Mucosa of descending colon (tissue), 3 donors: ENCODE measurements around the gene PKDCC. TPM values are rescaled to one million over a fixed set of nuclear protein-coding genes. Genes with fewer than 3 reads are reported as not detected.

Experiments
- ATAC-seq: fragments of 200-7000 bp; cut with Tn5 transposase; one replicate; pipeline ENCODE4 v1.9.1; 2020; ENCODE audit warnings: mild to moderate bottlenecking, moderate library complexity
- DNase-seq, 3 donors: peaks; one replicate each; pipeline ENCODE4 v3.0.0-alpha.2; 2020
- H3K36me3 ChIP-seq: fragments of 200-600 bp; one replicate; pipeline ENCODE4 v1.8.0; 2021; ENCODE audit warnings: low read depth, mild to moderate bottlenecking
- H3K4me1 ChIP-seq: fragments of 200-600 bp; one replicate; pipeline ENCODE4 v1.8.0; 2021; ENCODE audit warnings: low read depth, mild to moderate bottlenecking
- H3K4me3 ChIP-seq: fragments of 200-600 bp; one replicate; pipeline ENCODE4 v1.8.0; 2021; ENCODE audit warnings: mild to moderate bottlenecking
- H3K9me3 ChIP-seq: fragments of 200-600 bp; one replicate; pipeline ENCODE4 v1.8.0; 2021; ENCODE audit warnings: mild to moderate bottlenecking
- intact Hi-C, 2 donors: fragments of 100-400 bp; cut with DNase I in 1 of 2; cut with micrococcal nuclease in 1 of 2; formaldehyde crosslinking; loops; one replicate each; pipeline versions ENCODE4 v1.11.0 to v1.11.1; 2022; cut with DNase I, micrococcal nuclease
- total RNA-seq, 3 donors: library from RNA; stranded (reverse); fragmentation: NEBNext Ultra II Directional in 2 of 3; extraction: Animal tissue kit (Norgen Biotek cat#: 25700) in 2 of 3; gene quantifications; one replicate each; pipeline versions ENCODE4 v1.2.1 to v1.2.4, GENCODE V29; 2021 to 2023
- TF ChIP-seq, protein P1 (sequence below): fragments of 200-600 bp; IDR thresholded peaks from one replicate; pipeline ENCODE4 v1.8.0; 2022; ENCODE audit warnings: antibody characterized with exemption, mild to moderate bottlenecking
- donor health status: DM: no; HTN: no; CAD: no; lungs with moderate emphysema.
- donor health status: DM: no; HTN: no; CAD: no.
- donor health status: DM: no; HTN: yes; CAD: no.

PKDCC gene
- total RNA-seq, 3 donors from 2014 or later: 79.3 to 88.8 (median 80.7) TPM

DNA sequence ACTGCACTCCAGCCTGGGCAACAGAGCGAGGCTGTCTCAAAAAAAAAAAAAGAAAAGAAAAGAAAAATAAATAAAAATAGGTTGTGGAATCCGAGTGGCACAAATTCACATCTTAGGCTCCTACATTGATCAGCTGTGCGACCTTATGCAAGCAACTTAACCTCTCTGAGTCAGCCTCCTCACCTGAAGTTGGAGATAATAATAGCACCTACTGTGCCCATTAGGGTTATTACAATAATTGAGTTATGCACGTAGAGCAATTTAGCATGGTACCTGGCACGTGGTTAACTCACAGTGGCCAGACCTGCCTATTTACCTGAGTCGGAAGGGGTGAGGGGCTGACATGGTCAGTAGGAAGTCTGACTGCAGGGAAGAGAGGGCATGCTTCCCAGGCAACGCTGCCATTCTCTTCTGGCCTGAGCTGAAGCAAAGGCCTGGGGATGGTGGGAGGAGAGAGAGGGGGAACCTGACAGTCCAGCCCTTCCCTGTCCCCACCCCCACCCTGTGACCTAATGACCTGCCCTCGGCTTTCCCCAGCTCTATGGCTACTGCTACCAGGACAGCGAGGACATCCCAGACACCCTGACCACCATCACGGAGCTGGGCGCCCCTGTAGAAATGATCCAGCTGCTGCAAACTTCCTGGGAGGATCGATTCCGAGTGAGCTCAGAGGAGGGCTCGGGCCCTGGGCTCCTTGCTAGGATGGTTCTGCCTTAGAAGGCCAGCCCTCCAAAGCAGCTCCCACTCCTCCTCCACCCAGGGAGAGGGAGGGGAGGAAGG lies 5.1 kb downstream of the PKDCC start:
- peaks cover 54% of the 10 kb centered on the region for H3K4me1 ChIP-seq
- TF ChIP-seq, protein P1, sequence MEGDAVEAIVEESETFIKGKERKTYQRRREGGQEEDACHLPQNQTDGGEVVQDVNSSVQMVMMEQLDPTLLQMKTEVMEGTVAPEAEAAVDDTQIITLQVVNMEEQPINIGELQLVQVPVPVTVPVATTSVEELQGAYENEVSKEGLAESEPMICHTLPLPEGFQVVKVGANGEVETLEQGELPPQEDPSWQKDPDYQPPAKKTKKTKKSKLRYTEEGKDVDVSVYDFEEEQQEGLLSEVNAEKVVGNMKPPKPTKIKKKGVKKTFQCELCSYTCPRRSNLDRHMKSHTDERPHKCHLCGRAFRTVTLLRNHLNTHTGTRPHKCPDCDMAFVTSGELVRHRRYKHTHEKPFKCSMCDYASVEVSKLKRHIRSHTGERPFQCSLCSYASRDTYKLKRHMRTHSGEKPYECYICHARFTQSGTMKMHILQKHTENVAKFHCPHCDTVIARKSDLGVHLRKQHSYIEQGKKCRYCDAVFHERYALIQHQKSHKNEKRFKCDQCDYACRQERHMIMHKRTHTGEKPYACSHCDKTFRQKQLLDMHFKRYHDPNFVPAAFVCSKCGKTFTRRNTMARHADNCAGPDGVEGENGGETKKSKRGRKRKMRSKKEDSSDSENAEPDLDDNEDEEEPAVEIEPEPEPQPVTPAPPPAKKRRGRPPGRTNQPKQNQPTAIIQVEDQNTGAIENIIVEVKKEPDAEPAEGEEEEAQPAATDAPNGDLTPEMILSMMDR: no peak
- ATAC-seq (no peak), DNase-seq (peak in 2 of 3 donors; percentile 45 to 64)
- intact Hi-C loops: no loop called here
- no peak overlapping the region for H3K4me3 ChIP-seq
- no peaks in the 10 kb centered on the region for H3K9me3 ChIP-seq
- H3K36me3 ChIP-seq: no peaks in the 10 kb centered on the region

DNA sequence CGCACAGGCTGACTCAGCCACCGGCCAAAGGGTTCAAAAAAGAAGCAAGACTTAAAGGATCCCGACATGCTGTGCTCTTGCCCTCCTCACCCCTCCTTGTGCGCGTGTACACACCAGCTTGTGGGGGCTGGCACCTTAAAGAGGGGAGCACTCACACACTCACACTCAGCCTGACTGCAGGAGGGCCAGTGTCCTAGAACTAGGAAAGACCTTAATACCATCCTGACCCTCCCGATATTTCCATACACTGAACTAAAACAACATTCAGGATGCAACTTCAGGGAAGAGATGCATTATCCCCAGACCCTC lies 5.6 kb downstream of the PKDCC start:
- no peak for DNase-seq
- no peak for ATAC-seq
- Histone ChIP-seq H3K9me3 (no peaks in the 10 kb centered on the region), H3K36me3 (no peaks in the 10 kb centered on the region), H3K4me3 (no peak overlapping the region), H3K4me1 (peaks cover 57% of the 10 kb centered on the region)
- intact Hi-C loops: no loop called here
- TF ChIP-seq, protein P1: no peak

DNA sequence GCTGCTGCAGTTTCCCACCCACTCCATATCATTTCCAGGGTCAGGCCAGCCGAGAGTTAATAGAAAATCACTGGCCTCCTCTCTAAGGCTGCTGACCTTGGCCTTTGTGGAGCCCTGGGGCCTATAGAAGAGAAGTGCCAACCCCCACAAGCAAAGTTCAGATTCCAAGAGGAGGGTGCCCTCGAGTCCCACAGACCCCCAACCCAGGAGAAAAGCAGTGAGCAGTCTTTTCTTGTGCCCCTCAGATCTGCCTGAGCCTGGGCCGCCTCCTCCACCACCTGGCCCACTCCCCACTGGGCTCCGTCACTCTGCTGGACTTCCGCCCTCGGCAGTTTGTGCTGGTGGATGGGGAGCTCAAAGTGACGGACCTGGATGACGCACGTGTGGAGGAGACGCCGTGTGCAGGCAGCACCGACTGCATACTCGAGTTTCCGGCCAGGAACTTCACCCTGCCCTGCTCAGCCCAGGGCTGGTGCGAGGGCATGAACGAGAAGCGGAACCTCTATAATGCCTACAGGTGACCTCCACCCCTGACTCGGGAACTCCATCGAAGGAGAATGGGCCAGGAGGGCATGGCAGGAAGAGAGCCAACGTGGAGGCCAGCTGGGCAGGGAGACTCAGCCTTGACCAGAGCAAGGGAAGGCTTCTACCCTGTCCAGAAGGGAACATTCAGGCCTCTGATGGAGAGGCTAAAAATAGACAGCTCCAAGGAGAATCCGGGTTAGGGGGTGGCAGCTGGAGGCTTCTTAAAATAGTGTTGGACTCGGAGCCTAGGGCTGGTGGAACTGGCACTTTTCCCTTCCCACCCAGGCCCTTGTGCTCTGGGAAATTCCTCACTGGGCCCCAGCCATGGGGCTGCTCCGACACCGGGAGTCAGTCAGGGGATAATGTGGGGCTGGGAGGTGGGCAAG lies 6.2 kb downstream of the PKDCC start:
- DNase-seq (peak; percentile 48 to 71 (median 67)), ATAC-seq (peak; percentile 40)
- no peak overlapping the region for H3K4me3 ChIP-seq
- H3K9me3 ChIP-seq: no peaks in the 10 kb centered on the region
- peaks cover 58% of the 10 kb centered on the region for H3K4me1 ChIP-seq
- no peaks in the 10 kb centered on the region for H3K36me3 ChIP-seq
- TF ChIP-seq, protein P1: no peak
- intact Hi-C loops: no loop called here

DNA sequence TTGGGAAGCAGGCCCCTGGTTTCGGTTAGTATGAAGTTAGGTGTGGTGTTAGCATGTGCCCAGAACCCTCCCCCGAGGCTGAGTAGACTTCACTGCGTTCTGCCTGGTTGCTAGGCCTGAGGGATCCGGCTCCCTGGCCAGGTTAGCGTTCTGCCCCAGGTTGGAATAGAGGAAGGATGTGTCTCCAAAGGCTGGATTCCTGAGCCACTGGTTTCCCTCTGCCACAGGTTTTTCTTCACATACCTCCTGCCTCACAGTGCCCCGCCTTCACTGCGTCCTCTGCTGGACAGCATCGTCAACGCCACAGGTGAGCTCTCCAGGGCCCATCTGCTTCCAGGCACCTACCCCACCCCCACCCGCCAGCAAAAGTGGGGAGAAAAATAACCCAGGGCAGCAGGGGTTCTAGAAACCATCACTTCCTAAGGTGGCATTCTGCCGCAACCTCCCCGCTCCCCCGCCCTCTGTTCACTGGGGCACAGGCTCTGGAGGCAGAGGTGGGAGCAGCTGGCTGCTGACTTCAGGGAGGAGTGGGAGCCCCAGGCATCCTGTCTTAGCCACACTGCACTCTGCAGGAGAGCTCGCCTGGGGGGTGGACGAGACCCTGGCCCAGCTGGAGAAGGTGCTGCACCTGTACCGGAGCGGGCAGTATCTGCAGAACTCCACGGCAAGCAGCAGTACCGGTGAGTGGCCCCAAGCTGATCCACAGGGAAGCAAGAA lies 7.1 kb downstream of the PKDCC start:
- H3K4me1 ChIP-seq: peaks cover 65% of the 10 kb centered on the region
- H3K36me3 ChIP-seq: no peaks in the 10 kb centered on the region
- ATAC-seq (peak; percentile 65), DNase-seq (peak; percentile 82 to 88 (median 84))
- H3K4me3 ChIP-seq: no peak overlapping the region
- H3K9me3 ChIP-seq: no peaks in the 10 kb centered on the region
- intact Hi-C loops: no loop called here
- TF ChIP-seq, protein P1: peak; percentile 27
